SW 1271 (cell line): ENCODE results near the gene LAMA4.
"Not testable (repeated sequence)": the region's sequence is repeated elsewhere in the genome, so short reads cannot be mapped to it uniquely, and the experiment has no call there.

Source experiments
- DNase-seq, 2 experiments: peaks; one replicate each; lab custom pipeline; 2025; lab: John Stamatoyannopoulos, UW

The LAMA4 gene

DNA sequence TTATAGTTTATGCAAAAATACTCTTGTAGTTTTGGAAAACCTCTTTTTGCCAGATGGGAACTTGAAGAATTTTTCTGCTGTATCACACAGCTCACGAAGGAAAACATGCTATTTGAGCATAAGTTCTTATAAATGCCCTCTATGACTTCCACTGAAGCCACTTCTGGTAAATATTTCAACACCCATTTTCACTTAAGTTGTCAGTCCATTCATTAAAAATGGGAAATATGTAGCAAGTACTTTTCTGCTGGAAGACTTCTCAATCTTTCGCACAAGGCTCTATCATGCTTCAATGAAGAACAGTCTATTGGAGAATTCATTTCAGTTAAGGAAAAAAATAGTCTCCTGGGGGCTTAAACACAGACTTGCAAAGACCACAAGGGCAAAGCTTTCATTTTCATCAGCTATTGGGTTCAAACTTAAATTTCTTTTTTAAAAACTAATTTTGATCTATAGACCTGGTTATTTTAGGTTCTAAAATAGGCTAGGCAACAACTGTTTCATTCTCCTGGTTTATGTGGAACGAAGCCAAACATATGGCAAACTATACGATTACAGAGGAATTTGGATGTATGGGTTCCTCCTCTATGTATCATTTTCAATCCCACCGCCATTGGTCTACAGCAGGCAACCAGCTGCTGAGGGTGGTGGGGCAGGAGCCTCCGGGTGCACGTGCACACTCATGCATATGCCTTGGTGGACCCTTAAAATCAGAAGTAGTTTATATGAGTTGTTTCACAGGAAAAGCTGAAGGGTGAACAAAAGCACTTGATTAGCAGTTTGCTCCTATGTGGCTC, 38.7 kb downstream of the LAMA4 start:
- no peak for DNase-seq

GRCh38 chr6:112214739-112215269, 39.6 kb downstream of the LAMA4 start:
- DNase-seq, result no peak

- no peak for DNase-seq
Observed at GRCh38 chr6:112210852-112211251, 43.5 kb downstream of the LAMA4 start.

- no peak for DNase-seq
Observed at GRCh38 chr6:112209131-112209530, 45.2 kb downstream of the LAMA4 start.

DNA sequence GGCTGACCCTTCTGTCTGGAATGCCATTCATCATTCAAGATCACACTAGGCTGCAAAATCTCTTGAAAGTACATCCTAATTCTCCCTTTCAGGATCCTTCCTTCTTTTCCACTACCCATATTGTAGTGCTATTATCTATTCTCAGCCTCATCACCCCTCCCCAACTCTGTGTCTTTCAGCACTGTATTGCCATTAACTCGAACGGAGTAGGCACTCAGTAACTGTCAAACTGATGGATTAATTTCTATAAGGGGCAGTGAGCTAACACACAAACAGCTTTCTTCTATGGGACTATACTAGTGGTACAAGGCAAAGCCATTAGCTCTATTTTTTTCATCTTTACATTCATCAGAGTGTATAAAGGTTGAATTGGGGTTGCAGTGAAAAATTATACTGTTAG, 46.6 kb downstream of the LAMA4 start:
- DNase-seq, result no peak

DNA sequence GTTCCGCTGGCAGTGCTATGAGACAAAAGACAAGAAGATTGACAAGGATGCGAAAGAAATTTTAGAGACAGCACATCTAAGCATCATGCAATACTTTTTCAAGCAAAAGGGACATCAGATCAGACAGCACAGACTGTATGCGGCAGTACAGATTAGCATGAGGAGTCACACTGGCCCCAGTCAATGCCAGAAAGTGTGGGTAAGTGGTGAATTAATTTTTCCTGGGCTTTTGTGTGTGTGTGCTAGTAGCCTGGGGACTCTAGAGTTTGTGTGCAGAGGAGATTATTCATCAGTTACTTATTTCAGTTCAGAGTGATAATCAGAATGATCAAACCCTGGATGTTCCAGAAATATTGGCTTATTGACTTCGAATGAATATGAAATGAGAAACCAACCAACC, 47.2 kb downstream of the LAMA4 start:
- DNase-seq, result no peak

DNA sequence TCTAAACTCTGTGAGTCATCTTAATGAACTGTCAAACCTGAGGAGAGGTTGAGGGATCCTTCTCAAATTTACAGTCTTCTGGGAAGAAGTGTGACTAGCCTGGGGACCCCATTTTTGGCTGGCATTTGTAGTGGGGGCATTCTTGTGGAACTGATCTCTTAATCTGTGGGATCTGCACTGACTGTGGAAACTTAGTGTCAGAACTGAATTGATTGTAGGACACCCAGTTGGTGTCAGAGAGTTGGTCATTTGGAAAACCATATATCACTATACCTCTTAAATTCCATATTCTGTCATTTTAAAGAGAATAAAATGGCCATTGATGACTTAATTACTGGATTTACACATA, 48.3 kb downstream of the LAMA4 start:
- DNase-seq, result no peak

DNA sequence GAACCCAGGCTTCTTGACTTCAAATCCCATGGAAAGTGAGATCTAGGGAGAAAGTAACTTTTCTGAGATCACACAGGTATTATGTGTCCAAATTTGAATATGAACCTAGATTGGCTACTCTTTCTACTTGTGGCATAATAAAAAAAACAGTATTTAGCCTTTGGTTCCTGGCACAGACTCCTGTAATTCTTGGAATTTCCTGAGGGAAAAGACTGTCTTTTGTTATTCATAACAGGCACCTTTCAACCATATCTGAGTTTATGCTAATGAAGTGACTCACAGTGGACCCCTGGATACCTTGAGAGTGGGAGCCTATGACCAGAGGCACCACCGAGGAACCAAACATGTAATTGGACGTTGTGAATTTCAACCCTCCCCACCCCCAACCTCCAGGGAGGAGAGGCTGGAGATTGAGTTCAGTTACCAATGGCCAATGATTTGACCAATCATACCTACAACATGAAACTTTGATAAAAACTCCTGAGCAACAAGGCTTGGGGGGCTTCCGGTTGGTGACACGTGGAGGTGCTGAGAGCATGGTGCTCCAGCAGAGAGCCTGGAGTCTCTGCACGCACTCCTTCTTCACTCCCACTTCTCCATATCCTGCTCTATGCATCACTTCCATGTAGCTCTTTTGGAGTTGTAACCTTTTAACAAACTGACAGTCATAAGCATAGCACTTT, 48.8 kb downstream of the LAMA4 start:
- peak in 1 of 2 experiments; percentile 63 for DNase-seq

DNA sequence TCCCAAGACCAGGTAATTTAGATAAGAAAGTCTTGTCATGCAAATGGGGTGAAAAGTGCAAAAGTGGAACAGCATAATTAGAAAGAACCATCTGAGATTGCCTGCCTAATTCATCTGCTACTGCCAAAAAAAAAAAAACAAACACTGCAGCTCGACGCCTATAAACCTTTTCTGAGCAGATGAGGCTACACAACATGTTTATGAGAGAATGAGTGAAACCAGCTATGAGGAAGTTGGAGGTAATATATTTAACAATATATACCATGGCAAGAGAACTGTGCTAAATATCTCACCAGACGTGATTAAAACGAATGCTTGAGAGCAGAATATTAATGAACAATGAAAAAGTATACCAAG, 50.0 kb downstream of the LAMA4 start:
- DNase-seq, result no peak

GRCh38 chr6:112203577-112204349, 50.6 kb downstream of the LAMA4 start:
- DNase-seq, result peak; percentile 48 to 82

DNA sequence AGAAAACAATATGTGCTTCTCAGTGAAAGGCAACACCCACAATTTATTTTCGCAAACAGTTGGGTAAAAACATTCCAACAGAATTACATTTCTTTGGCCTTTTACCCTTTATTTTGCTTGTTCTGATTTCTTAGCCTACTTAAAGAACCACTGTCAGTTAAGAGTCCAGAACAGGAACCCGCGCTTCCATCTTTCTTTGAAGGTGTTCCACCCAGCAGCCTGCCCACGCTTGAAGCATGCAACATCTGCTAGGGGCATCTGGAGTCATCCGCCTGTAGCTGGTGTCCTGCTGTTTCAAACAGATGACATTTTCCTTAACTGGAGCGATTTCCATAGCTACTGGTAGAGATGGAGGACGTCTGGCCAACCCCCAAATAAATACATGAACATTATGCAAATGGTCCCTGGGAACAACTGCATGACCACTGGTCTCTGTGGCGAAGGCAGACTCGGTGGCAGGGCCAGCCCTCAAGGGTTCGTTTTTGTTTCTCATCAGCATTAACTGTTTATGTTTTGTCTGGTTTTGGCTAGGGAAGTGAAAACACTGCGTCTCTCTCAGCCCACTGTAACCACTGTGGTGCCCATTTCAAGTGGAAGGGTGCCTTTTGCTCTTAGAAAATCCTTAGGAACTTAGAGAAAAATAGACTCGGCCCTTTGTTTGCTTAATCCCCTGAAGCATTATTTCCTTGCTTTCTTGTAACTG, 51.6 kb downstream of the LAMA4 start:
- DNase-seq, result no peak

GRCh38 chr6:112200185-112200914, 54.0 kb downstream of the LAMA4 start:
- not testable (repeated sequence) for DNase-seq

GRCh38 chr6:112199001-112199403, 55.4 kb downstream of the LAMA4 start:
- DNase-seq, result no peak

- DNase-seq, result no peak
Observed at GRCh38 chr6:112198582-112198981, 55.8 kb downstream of the LAMA4 start.

GRCh38 chr6:112197636-112198035, 56.7 kb downstream of the LAMA4 start:
- DNase-seq, result no peak

DNA sequence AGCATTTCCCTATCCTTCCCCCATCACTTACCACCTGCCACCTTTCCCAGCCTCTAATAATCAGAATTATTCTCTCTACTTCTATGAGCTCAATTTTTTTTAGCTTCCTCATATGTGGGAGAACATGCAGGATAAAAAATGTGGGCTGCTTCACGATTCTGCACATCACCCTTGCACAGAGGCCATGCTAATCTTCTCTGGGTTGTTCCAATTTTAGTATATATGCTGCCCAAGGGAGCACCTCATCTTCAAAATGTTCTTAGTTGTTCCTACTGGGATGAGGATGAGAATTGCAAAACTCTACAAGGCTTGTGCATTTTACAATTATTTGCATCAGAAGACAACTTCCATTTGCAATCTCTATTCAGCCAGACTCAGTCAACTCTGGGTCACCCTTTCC, 58.1 kb downstream of the LAMA4 start:
- no peak for DNase-seq

GRCh38 chr6:112195166-112195565, 59.2 kb downstream of the LAMA4 start:
- DNase-seq, result no peak

- DNase-seq, result no peak
Observed at GRCh38 chr6:112194511-112194910, 59.9 kb downstream of the LAMA4 start.

- no peak for DNase-seq
Observed at GRCh38 chr6:112193535-112194051, 60.8 kb downstream of the LAMA4 start.

DNA sequence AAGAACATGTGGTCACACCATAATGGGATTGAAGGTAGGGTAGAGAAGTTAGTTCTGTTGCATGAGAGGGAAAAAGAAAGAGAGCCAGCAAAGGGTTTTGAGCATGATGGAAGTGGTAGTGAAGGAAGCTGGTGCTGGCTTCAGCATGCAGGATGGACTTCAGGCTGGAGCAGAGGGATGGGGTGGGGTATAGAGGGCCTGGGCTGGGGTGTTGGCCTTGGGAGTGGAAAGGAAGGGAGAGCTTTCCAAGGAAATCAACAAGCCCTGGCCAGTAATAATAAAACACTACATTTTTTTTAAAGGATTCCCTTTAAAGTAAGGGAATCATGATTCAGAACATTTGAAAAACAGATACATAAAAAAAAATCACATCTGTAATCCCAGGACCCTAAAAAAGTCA, 61.2 kb downstream of the LAMA4 start:
- DNase-seq, result no peak

DNA sequence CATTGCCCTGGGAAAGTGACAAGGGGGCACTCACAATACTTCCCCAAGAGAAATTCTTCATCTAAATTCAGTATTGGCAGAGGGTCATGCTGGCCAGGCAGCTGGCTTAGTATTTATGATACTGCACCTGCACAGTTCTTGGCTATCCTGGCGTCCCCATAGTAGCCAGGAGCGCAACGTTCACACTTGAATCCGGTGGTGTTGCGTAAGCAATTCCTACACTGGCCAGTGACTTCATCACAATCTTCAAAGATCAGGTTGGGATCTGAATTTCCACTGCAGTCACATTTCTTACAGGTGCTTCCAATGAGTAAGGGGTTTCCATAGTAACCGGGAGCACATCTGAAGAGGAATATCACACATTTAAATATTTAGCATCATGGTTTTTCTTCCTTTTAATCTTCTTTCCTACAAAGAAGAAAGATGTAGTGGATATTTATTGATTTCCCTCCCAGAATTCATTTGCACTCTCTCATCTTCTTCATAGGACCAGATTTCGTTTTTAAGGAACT, 62.8 kb downstream of the LAMA4 start:
- no peak for DNase-seq
